ENCODE measurements around the gene ZDHHC11. TPM values are rescaled to one million over a fixed set of nuclear protein-coding genes. Genes with fewer than 3 reads are reported as not detected.

The ZDHHC11 gene
- total and polyA plus RNA-seq, 2 experiments from 2014 or later, result 8.0 to 29.1 TPM

DNA sequence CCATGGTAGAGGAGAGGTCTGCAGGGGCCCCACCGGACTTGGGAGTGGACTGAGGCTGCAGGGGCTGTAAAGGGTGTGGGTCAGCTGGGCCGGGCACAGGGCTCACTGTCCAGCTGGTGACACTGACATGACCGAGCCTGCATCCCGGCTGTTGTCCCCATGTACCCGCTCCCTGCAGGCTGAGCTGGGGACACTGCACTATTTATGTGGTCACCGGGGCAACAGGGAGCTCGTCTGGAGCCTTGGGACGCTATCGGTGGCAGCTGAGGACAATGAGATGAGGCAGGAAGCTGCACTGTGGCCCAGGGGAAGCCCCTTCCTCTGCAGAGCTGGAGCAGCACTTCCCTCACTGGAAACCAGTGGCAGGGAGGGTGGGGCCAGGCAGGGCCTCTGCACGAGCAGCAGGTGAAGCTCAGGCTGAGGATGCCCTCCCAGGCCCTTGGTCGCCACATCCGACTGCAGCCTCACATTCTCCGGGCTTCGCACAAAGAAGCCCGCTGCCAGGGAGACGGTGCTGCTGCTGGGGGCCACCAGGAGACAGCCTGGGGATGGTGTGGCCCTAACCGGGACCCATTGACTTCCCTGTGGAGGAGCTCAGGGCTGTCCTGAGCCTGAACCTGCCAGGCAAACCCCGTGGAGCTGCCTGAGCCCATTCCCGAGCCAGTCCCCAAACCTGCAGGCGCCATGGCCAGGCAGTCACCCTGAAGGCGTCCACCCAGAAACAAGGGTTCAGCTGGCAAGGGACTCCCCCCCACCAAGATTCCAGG lies 92.7 kb downstream of the ZDHHC11 start (continued):
- TF ChIP-seq, protein P1, sequence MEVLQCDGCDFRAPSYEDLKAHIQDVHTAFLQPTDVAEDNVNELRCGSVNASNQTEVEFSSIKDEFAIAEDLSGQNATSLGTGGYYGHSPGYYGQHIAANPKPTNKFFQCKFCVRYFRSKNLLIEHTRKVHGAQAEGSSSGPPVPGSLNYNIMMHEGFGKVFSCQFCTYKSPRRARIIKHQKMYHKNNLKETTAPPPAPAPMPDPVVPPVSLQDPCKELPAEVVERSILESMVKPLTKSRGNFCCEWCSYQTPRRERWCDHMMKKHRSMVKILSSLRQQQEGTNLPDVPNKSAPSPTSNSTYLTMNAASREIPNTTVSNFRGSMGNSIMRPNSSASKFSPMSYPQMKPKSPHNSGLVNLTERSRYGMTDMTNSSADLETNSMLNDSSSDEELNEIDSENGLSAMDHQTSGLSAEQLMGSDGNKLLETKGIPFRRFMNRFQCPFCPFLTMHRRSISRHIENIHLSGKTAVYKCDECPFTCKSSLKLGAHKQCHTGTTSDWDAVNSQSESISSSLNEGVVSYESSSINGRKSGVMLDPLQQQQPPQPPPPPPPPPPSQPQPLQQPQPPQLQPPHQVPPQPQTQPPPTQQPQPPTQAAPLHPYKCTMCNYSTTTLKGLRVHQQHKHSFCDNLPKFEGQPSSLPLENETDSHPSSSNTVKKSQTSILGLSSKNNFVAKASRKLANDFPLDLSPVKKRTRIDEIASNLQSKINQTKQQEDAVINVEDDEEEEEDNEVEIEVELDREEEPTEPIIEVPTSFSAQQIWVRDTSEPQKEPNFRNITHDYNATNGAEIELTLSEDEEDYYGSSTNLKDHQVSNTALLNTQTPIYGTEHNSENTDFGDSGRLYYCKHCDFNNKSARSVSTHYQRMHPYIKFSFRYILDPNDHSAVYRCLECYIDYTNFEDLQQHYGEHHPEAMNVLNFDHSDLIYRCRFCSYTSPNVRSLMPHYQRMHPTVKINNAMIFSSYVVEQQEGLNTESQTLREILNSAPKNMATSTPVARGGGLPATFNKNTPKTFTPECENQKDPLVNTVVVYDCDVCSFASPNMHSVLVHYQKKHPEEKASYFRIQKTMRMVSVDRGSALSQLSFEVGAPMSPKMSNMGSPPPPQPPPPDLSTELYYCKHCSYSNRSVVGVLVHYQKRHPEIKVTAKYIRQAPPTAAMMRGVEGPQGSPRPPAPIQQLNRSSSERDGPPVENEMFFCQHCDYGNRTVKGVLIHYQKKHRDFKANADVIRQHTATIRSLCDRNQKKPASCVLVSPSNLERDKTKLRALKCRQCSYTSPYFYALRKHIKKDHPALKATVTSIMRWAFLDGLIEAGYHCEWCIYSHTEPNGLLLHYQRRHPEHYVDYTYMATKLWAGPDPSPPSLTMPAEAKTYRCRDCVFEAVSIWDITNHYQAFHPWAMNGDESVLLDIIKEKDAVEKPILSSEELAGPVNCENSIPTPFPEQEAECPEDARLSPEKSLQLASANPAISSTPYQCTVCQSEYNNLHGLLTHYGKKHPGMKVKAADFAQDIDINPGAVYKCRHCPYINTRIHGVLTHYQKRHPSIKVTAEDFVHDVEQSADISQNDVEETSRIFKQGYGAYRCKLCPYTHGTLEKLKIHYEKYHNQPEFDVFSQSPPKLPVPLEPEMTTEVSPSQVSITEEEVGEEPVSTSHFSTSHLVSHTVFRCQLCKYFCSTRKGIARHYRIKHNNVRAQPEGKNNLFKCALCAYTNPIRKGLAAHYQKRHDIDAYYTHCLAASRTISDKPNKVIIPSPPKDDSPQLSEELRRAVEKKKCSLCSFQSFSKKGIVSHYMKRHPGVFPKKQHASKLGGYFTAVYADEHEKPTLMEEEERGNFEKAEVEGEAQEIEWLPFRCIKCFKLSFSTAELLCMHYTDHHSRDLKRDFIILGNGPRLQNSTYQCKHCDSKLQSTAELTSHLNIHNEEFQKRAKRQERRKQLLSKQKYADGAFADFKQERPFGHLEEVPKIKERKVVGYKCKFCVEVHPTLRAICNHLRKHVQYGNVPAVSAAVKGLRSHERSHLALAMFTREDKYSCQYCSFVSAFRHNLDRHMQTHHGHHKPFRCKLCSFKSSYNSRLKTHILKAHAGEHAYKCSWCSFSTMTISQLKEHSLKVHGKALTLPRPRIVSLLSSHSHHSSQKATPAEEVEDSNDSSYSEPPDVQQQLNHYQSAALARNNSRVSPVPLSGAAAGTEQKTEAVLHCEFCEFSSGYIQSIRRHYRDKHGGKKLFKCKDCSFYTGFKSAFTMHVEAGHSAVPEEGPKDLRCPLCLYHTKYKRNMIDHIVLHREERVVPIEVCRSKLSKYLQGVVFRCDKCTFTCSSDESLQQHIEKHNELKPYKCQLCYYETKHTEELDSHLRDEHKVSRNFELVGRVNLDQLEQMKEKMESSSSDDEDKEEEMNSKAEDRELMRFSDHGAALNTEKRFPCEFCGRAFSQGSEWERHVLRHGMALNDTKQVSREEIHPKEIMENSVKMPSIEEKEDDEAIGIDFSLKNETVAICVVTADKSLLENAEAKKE (CRISPR knock-in tag; IDR thresholded peaks at IDR 0.05), result no peak
- TF ChIP-seq JUNB (IDR thresholded peaks at IDR 0.05; ENCODE audit: unreplicated experiment) (no peak), CREB1 (CRISPR knock-in tag; IDR thresholded peaks at IDR 0.05; ENCODE audit: low read depth) (no peak), ZNF114 (CRISPR knock-in tag; IDR thresholded peaks at IDR 0.05) (no peak), REST (IDR thresholded peaks at IDR 0.05; ENCODE audit: unreplicated experiment) (no peak), EZH2phosphoT487 (IDR thresholded peaks at IDR 0.05; ENCODE audit: unreplicated experiment) (no peak), EZH2 (IDR thresholded peaks at IDR 0.05; ENCODE audit: low read depth, unreplicated experiment) (no peak), POLR2AphosphoS5 (IDR thresholded peaks at IDR 0.05; ENCODE audit: low read depth) (no peak), NANOG (IDR thresholded peaks at IDR 0.05; ENCODE audit: borderline replicate concordance) (no peak)
